Psoas muscle (tissue), 8 donors: ENCODE data around the gene ALDH1A1. TPM values are rescaled to one million over a fixed set of nuclear protein-coding genes. Genes with fewer than 3 reads are reported as not detected.

ENCODE experiments used
- ATAC-seq, 4 donors: fragments of 200-7000 bp; cut with Tn5 transposase; one replicate each; pipeline ENCODE4 v1.9.1; 2020; ENCODE audit warnings: moderate library complexity in 3 of 4, mild to moderate bottlenecking in 2 of 4
- DNase-seq, 2 donors: peaks; one replicate each; pipeline ENCODE4 v3.0.0-alpha.2; 2020
- H3K27ac ChIP-seq: fragments of 200-600 bp; one replicate; pipeline ENCODE4 v1.8.0; 2022
- H3K27me3 ChIP-seq, 3 donors: fragments of 200-600 bp in 1 of 3; one replicate each; pipeline versions ENCODE4 v1.6.1 to v1.8.0; 2013 to 2022; ENCODE audit warnings: low read length in 2 of 3, mild to moderate bottlenecking in 2 of 3, moderate library complexity in 1 of 3; ENCODE audit not compliant: insufficient read depth in 3 of 3
- H3K36me3 ChIP-seq, 2 donors: fragments of 200-600 bp in 1 of 2; one replicate each; pipeline versions ENCODE4 v1.6.1 to v1.8.0; 2013 to 2022; ENCODE audit warnings: low read depth in 1 of 2, mild to moderate bottlenecking in 1 of 2, moderate library complexity in 1 of 2; ENCODE audit not compliant: insufficient read depth in 1 of 2
- H3K4me1 ChIP-seq: fragments of 200-600 bp; one replicate; pipeline ENCODE4 v1.8.0; 2022
- H3K4me3 ChIP-seq: fragments of 200-600 bp; one replicate; pipeline ENCODE4 v1.8.0; 2022; ENCODE audit warnings: mild to moderate bottlenecking
- H3K9me3 ChIP-seq: fragments of 200-600 bp; one replicate; pipeline ENCODE4 v1.8.0; 2022
- WGBS, 3 donors: extraction: QIAGEN DNeasy Blood & Tissue Kit; methylation state at CpG; one replicate each; pipeline versions ENCODE4 v1.1.6 to v1.1.7; 2013; 5-methylcytosine and 5-hydroxymethylcytosine counted together
- intact Hi-C, 2 donors: fragments of 100-400 bp; cut with DNase I; formaldehyde crosslinking; loops; one replicate each; pipeline versions ENCODE4 v1.11.0 to v1.14.2; 2022
- polyA plus RNA-seq, 3 donors: library from polyadenylated mRNA; stranded (reverse); fragments of 200-250 nt; gene quantifications; one replicate each; pipeline ENCODE4 v1.2.3, GENCODE V29; 2013
- total RNA-seq, 4 donors: library from RNA; stranded (reverse); fragmentation: NEBNext Ultra II Directional in 2 of 4; extraction: Animal tissue kit (Norgen Biotek cat#: 25700) in 2 of 4; gene quantifications; one replicate each; pipeline versions ENCODE4 v1.2.1 to v1.2.4, GENCODE V29; 2021 to 2023
- TF ChIP-seq, protein P1 (sequence below): fragments of 200-600 bp; IDR thresholded peaks from one replicate; pipeline ENCODE4 v1.8.0; 2022; ENCODE audit warnings: antibody characterized with exemption
- donor health status: healthy with polysubstance abuse.
- donor health status: DM: no; HTN: no; CAD: no; lungs with moderate emphysema.
- donor health status: Bipolar disorder and iron deficiency.
- donor health status: healthy.
- donor health status: DM: yes; HTN: yes; CAD: no.
- donor health status: DM: no; HTN: no; CAD: no.
- donor health status: DM: no; HTN: no; CAD: no.
- donor health status: DM: yes; HTN: yes; CAD: no.

ALDH1A1 gene
- total and polyA plus RNA-seq, 7 donors: 7.0 to 57.0 (median 21.0) TPM

GRCh38 chr9:72930828-72931227, 22.0 kb downstream of the ALDH1A1 start:
- H3K27me3 ChIP-seq: no peaks in the 10 kb centered on the region
- intact Hi-C loops: no loop called here
- H3K4me3 ChIP-seq: no peak overlapping the region
- no peak for ATAC-seq
- TF ChIP-seq, protein P1, sequence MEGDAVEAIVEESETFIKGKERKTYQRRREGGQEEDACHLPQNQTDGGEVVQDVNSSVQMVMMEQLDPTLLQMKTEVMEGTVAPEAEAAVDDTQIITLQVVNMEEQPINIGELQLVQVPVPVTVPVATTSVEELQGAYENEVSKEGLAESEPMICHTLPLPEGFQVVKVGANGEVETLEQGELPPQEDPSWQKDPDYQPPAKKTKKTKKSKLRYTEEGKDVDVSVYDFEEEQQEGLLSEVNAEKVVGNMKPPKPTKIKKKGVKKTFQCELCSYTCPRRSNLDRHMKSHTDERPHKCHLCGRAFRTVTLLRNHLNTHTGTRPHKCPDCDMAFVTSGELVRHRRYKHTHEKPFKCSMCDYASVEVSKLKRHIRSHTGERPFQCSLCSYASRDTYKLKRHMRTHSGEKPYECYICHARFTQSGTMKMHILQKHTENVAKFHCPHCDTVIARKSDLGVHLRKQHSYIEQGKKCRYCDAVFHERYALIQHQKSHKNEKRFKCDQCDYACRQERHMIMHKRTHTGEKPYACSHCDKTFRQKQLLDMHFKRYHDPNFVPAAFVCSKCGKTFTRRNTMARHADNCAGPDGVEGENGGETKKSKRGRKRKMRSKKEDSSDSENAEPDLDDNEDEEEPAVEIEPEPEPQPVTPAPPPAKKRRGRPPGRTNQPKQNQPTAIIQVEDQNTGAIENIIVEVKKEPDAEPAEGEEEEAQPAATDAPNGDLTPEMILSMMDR: no peak
- H3K36me3 ChIP-seq: peaks cover 0 to 32% of the 10 kb centered on the region in 2 donors
- WGBS, 3 donors: 95 to 96% (median 95%) methylated on average over 10 of the region's 10 CpGs
- H3K4me1 ChIP-seq: no peaks in the 10 kb centered on the region
- no peak for DNase-seq
- H3K27ac ChIP-seq: no peak overlapping the region
- no peaks in the 10 kb centered on the region for H3K9me3 ChIP-seq

DNA sequence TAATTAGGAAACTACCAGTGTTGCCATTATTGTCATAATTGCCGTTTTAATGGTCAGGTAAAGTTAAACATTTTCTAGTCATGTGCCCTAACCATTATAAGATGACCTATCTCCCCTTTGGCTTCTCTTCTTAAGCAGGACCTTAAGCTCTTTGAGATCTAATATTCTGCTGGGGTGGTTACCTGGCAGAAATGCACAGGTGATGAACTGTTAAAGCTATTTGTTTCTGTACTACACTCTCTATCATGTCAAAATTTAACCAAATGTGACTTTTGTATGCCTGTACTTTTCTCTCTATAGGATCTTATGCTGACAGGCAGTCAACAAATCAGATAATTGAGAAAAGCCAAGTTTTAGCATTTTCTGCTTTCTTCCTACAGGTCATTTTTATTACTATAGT, 23.3 kb downstream of the ALDH1A1 start:
- 83 to 93% (median 88%) methylated on average over 1 of the region's 1 CpG for WGBS, 3 donors
- TF ChIP-seq, protein P1: no peak
- ATAC-seq: no peak

DNA sequence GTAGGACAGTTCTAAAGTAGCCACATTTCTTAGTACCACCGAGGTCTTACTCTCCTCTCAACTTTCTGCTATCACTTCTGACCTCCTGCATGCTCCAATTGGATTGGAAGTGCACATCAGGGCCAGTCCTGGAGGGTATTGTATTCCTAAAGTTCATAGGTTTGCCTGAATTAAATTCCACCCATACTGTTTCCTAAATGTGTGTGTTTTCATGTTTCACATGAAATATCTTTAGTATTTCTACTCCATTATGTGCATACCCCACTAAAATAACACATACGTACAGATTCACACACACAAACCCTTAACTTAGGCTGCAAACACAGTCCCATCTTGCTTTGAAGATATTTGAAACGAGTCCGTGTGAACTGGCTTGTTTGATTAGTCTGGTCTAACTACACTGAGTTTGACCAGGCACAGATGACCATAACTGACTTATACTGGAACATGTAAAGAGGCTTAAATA, 24.8 kb downstream of the ALDH1A1 start:
- no peak for ATAC-seq
- intact Hi-C loops: loop anchor here in 1 of 2 donors (5.0 kb wide), 1 partner anchor 36 kb away; no protein-coding TSS in a partner anchor
- no peaks in the 10 kb centered on the region for H3K4me1 ChIP-seq
- H3K4me3 ChIP-seq: no peak overlapping the region
- H3K27me3 ChIP-seq: no peaks in the 10 kb centered on the region
- no peak overlapping the region for H3K27ac ChIP-seq
- H3K9me3 ChIP-seq: no peaks in the 10 kb centered on the region
- TF ChIP-seq, protein P1: no peak
- no peak for DNase-seq
- WGBS, 3 donors: 85 to 96% (median 87%) methylated on average over 4 of the region's 4 CpGs
- peaks cover 0 to 49% of the 10 kb centered on the region in 2 donors for H3K36me3 ChIP-seq

More for the DNA sequence above, 23.3 kb downstream of the ALDH1A1 start:
- H3K27me3 ChIP-seq: no peaks in the 10 kb centered on the region
- no peak for DNase-seq
- intact Hi-C loops: loop anchor here in 1 of 2 donors (5.0 kb wide), 1 partner anchor 37 kb away; no protein-coding TSS in a partner anchor
- H3K4me1 ChIP-seq: no peaks in the 10 kb centered on the region
- peaks cover 0 to 41% of the 10 kb centered on the region in 2 donors for H3K36me3 ChIP-seq
- H3K27ac ChIP-seq: no peak overlapping the region
- no peaks in the 10 kb centered on the region for H3K9me3 ChIP-seq
- H3K4me3 ChIP-seq: no peak overlapping the region

DNA sequence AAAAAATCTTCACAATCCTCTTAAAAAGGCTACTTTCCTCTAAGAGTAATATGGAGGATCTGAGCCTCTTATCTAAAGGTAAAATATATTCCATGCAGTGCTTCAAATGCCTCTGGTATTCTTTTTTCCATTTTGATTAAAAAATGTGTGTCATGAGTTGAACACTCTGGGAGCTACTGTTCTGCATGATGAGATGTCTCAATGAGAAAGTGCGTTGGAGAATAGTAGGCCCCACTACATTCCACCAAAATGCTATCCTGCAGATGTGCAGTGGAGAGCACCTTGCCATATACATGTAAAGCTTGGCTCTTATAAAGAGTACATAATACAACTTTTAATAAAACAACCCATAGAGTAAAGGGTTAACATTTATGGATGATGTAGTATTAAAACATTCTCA, 26.3 kb downstream of the ALDH1A1 start:
- intact Hi-C loops: loop anchor here in 1 of 2 donors (5.0 kb wide), 1 partner anchor 34 kb away; no protein-coding TSS in a partner anchor
- Histone ChIP-seq H3K9me3 (no peaks in the 10 kb centered on the region), H3K27me3 (no peaks in the 10 kb centered on the region), H3K27ac (no peak overlapping the region), H3K4me3 (no peak overlapping the region), H3K36me3 (peaks cover 0 to 59% of the 10 kb centered on the region in 2 donors), H3K4me1 (no peaks in the 10 kb centered on the region)
- DNase-seq (no peak), ATAC-seq (no peak)
- TF ChIP-seq, protein P1: no peak
- WGBS, 3 donors: 97 to 100% (median 99%) methylated on average over 1 of the region's 1 CpG

- DNase-seq (no peak), ATAC-seq (no peak)
- Histone ChIP-seq H3K36me3 (peaks cover 0 to 59% of the 10 kb centered on the region in 2 donors), H3K9me3 (no peaks in the 10 kb centered on the region), H3K4me3 (no peak overlapping the region), H3K27me3 (no peaks in the 10 kb centered on the region), H3K4me1 (no peaks in the 10 kb centered on the region), H3K27ac (no peak overlapping the region)
- intact Hi-C loops: loop anchor here in 1 of 2 donors (5.0 kb wide), 1 partner anchor 34 kb away; no protein-coding TSS in a partner anchor
- 83 to 94% (median 89%) methylated on average over 1 of the region's 1 CpG for WGBS, 3 donors
- TF ChIP-seq, protein P1: no peak
These were observed 27.0 kb downstream of the ALDH1A1 start for GRCh38 chr9:72925891-72926290.
